Measurements from ENCODE around the gene GAPVD1.
"Not testable (repeated sequence)": the region's sequence is repeated elsewhere in the genome, so short reads cannot be mapped to it uniquely, and the experiment has no call there.

GAPVD1 gene

GRCh38 chr9:125376261-125377226, 114.9 kb downstream of the GAPVD1 start:
- no peak for DNase-seq

GRCh38 chr9:125377584-125378250, 116.1 kb downstream of the GAPVD1 start:
- DNase-seq, result no peak

- DNase-seq, result no peak
Measured at GRCh38 chr9:125378778-125379177, 117.2 kb downstream of the GAPVD1 start.

- DNase-seq, result no peak
Measured at GRCh38 chr9:125379208-125379607, 117.6 kb downstream of the GAPVD1 start.

- no peak for DNase-seq
Measured at GRCh38 chr9:125380406-125380805, 118.8 kb downstream of the GAPVD1 start.

- no peak for DNase-seq
Measured at GRCh38 chr9:125387861-125388524, 126.4 kb downstream of the GAPVD1 start.

GRCh38 chr9:125388978-125389377, 127.4 kb downstream of the GAPVD1 start:
- DNase-seq, result no peak

GRCh38 chr9:125391704-125392103, 130.1 kb downstream of the GAPVD1 start:
- DNase-seq, result no peak

GRCh38 chr9:125393426-125393825, 131.8 kb downstream of the GAPVD1 start:
- DNase-seq, result no peak

- no peak for DNase-seq
Measured at GRCh38 chr9:125396799-125397198, 135.2 kb downstream of the GAPVD1 start.

GRCh38 chr9:125397736-125398135, 136.1 kb downstream of the GAPVD1 start:
- no peak for DNase-seq

GRCh38 chr9:125398243-125398642, 136.6 kb downstream of the GAPVD1 start:
- DNase-seq, result no peak

GRCh38 chr9:125399165-125399564, 137.5 kb downstream of the GAPVD1 start:
- no peak for DNase-seq

GRCh38 chr9:125399666-125400065, 138.0 kb downstream of the GAPVD1 start:
- no peak for DNase-seq

GRCh38 chr9:125400232-125400631, 138.6 kb downstream of the GAPVD1 start:
- DNase-seq, result not testable (repeated sequence)

GRCh38 chr9:125400725-125401716, 139.4 kb downstream of the GAPVD1 start:
- no peak for DNase-seq

GRCh38 chr9:125404733-125405132, 143.1 kb downstream of the GAPVD1 start:
- no peak for DNase-seq

GRCh38 chr9:125405938-125406809, 144.5 kb downstream of the GAPVD1 start:
- no peak for DNase-seq

GRCh38 chr9:125406810-125407087, 145.1 kb downstream of the GAPVD1 start:
- DNase-seq, result no peak

- DNase-seq, result no peak
Measured at GRCh38 chr9:125407432-125407973, 145.9 kb downstream of the GAPVD1 start.
